Skeletal muscle tissue (tissue), 4 donors: ENCODE data around the gene DHRS11. TPM values are rescaled to one million over a fixed set of nuclear protein-coding genes. Genes with fewer than 3 reads are reported as not detected.

Source experiments
- H3K27ac ChIP-seq: one replicate; pipeline ENCODE4 v1.7.0; 2013; ENCODE audit warnings: mild to moderate bottlenecking, low read depth, low read length, inconsistent platforms
- H3K27me3 ChIP-seq, 3 donors: one replicate each; pipeline ENCODE4 v1.7.0; 2013; ENCODE audit warnings: low read length in 3 of 3; ENCODE audit not compliant: control insufficient read depth in 3 of 3, insufficient read depth in 3 of 3
- H3K36me3 ChIP-seq, 3 donors: one replicate each; pipeline ENCODE4 v1.7.0; 2013; ENCODE audit warnings: low read length in 3 of 3; ENCODE audit not compliant: control insufficient read depth in 3 of 3, insufficient read depth in 3 of 3
- H3K4me1 ChIP-seq, 3 donors: one replicate each; pipeline ENCODE4 v1.7.0; 2013; ENCODE audit warnings: low read length in 3 of 3, mild to moderate bottlenecking in 3 of 3; ENCODE audit not compliant: control insufficient read depth in 3 of 3, insufficient read depth in 3 of 3
- H3K4me3 ChIP-seq, 3 donors: one replicate each; pipeline ENCODE4 v1.7.0; 2013; ENCODE audit warnings: low read length in 3 of 3
- H3K9ac ChIP-seq, 3 donors: one replicate each; pipeline ENCODE4 v1.7.0; 2013; ENCODE audit warnings: low read length in 3 of 3, mild to moderate bottlenecking in 3 of 3, moderate library complexity in 2 of 3, low read depth in 1 of 3
- H3K9me3 ChIP-seq, 3 donors: one replicate each; pipeline ENCODE4 v1.7.0; 2013; ENCODE audit warnings: low read length in 3 of 3; ENCODE audit not compliant: control insufficient read depth in 3 of 3
- total RNA-seq: library from RNA; depleted of rRNA; stranded (reverse); fragments of >200 nt; gene quantifications from one replicate; pipeline ENCODE4 v1.2.3, GENCODE V29; 2014
- donor health status: Osteomylitis.

DHRS11 gene
- total RNA-seq, 1 donor from 2014 or later: 4.2 TPM

DNA sequence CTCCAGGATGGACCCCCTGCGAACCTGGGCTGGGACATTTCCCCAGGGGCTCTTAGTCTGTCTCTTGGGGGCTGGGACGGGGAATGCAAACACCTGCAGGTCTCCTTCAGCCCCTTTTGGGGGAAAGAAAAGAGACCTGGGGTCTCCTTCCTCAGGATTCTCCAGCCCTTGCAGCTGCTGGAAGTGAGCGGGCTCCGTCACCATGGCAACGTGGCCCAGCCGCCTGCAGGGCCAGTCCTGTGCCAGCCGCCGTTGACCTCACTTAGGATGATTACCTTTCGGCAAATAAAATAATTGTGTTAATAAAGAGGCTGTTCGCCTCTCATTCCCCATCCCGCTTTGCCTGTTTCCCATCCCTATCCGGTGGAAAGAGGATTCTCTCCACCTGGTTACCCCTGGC, 35.4 kb downstream of the DHRS11 start:
- Histone ChIP-seq H3K27me3 (peaks cover 5 to 21% (median 7%) of the 10 kb centered on the region in 3 donors), H3K4me3 (no peak overlapping the region), H3K27ac (no peak overlapping the region), H3K9ac (no peak overlapping the region), H3K36me3 (no peaks in the 10 kb centered on the region), H3K9me3 (no peaks in the 10 kb centered on the region), H3K4me1 (peaks cover 0 to 5% (median 3%) of the 10 kb centered on the region in 3 donors)

- no peaks in the 10 kb centered on the region for H3K36me3 ChIP-seq
- H3K27me3 ChIP-seq: peaks cover 7 to 35% (median 10%) of the 10 kb centered on the region in 3 donors
- H3K27ac ChIP-seq: no peak overlapping the region
- H3K9me3 ChIP-seq: no peaks in the 10 kb centered on the region
- H3K4me3 ChIP-seq: no peak overlapping the region
- peaks cover 0 to 11% (median 3%) of the 10 kb centered on the region in 3 donors for H3K4me1 ChIP-seq
- no peak overlapping the region for H3K9ac ChIP-seq
Observed at GRCh38 chr17:36628576-36628975, 36.9 kb downstream of the DHRS11 start.

DNA sequence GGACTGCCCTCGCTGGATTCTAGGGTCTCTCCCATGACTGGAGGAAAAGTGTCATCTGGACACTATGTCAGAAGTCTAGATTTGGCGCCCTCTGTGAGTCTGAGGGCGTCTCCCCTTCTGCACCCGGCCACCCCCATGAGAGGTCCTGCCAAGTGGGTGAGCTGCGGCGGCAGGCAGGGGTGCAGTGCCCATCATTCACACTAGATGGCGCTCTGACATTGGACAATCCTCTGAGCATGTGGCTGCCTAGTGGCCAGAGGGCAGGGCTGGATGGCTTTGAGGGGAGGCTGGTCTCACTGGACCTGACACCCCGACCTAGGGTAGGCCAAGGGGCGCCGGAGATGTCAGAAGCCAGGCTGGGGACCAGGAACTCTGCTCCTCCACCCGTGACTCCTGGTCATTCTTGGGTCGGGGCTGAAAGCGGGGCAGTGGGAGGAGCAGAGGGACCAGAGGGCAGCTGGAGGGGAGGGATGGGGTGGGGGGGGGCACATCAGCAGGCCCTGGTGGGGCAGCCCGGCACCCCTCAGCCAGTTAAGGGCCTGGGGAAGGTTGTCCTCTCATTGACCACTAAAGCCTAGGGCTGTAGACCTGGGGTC, 37.7 kb downstream of the DHRS11 start:
- Histone ChIP-seq H3K4me1 (peaks cover 0 to 11% (median 3%) of the 10 kb centered on the region in 3 donors), H3K27me3 (peaks cover 7 to 36% (median 14%) of the 10 kb centered on the region in 3 donors), H3K9ac (no peak overlapping the region), H3K4me3 (no peak overlapping the region), H3K27ac (no peak overlapping the region), H3K9me3 (no peaks in the 10 kb centered on the region), H3K36me3 (no peaks in the 10 kb centered on the region)

DNA sequence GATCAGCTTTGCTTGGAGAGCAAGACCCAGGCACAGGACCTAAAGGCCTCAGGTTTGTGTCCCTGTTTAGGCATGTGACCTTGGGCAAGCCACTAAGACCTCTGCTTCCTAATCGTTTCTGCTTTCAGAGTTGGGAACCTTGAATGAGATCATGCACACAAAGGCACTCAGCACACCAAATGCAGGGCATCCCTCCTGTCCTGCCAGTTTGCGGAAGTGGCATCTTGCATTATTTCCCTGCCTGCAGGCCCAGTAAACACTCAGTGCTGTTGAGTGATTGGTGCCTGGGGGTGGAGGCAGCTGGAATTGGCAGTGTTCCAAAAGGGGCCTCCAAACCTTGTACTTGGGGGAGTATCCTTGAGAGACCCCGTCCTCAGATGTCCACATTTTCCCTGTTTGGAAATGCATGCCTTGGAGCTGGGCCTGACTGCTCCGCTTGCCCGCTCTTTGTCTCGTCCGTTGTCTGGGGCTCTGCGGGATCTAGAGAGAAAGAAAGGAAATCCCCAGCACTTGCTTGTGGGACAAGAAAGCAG, 38.4 kb downstream of the DHRS11 start:
- H3K9me3 ChIP-seq: no peaks in the 10 kb centered on the region
- H3K36me3 ChIP-seq: no peaks in the 10 kb centered on the region
- H3K9ac ChIP-seq: no peak overlapping the region
- peaks cover 0 to 11% (median 3%) of the 10 kb centered on the region in 3 donors for H3K4me1 ChIP-seq
- H3K27ac ChIP-seq: no peak overlapping the region
- peaks cover 7 to 38% (median 19%) of the 10 kb centered on the region in 3 donors for H3K27me3 ChIP-seq
- H3K4me3 ChIP-seq: no peak overlapping the region

DNA sequence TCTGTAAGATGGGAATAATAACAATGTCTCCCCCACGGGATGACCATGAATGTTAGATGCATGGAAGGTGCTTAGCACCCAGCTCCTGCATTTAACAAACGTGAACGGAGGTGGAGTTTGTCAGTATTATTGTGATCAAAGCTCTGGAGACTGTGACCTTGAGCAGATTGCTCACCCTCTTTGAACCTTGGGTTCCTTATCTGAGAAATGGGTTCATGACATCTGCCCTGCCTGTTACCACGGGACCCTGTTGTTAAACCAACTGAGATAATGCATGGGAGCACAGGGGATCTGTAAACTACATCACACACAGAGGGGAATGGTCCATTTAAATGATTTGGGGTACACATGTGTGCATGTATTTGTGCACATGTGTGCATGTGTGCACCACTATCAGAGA, 39.3 kb downstream of the DHRS11 start:
- peaks cover 7 to 44% (median 23%) of the 10 kb centered on the region in 3 donors for H3K27me3 ChIP-seq
- no peak overlapping the region for H3K9ac ChIP-seq
- no peaks in the 10 kb centered on the region for H3K36me3 ChIP-seq
- H3K27ac ChIP-seq: no peak overlapping the region
- H3K9me3 ChIP-seq: no peaks in the 10 kb centered on the region
- H3K4me1 ChIP-seq: peaks cover 0 to 11% (median 3%) of the 10 kb centered on the region in 3 donors
- no peak overlapping the region for H3K4me3 ChIP-seq

DNA sequence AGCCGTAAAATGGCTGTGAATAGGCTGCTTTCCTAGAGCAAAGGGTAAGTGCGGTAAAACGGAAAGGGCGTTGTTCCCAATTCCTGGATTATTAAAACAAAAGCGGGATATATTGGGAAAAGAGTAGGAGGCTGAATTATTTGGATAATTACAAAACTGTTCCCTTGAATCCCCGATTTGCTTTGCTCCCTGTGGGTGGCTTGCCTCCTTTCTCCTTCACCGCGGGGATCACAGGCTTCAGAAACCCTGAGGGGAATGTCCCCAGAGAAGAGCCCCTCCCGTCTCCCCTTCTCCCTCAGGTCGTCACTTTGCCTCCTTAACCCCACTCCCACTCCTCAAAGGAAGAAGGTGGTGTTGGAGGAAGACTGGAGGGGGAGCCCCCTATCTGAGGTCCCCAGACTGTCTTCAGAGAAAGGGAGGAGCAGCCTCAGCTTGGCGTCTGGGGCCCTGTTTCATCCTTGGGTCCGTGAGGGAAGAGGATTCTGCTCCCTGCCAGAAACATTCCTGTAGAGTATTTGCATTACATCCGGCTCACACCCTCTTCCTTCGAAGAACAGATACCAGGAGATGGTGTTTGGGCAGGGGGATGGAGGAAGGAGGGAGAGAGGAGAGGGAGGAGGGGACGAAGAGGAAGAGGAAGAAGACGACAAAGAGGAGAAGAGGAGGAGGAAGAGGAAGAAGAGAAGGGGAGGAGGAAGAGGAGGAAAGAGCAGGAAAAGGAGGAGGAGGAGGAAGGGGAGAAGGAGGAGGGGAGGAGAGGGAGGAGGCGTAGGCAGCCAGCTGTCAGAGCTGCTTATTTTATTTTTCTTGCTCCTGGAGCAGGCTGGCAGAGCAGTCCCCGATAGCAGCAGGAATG, 41.5 kb downstream of the DHRS11 start:
- Histone ChIP-seq H3K27ac (no peak overlapping the region), H3K9ac (no peak overlapping the region), H3K4me3 (no peak overlapping the region), H3K36me3 (no peaks in the 10 kb centered on the region), H3K27me3 (peaks cover 19 to 51% (median 35%) of the 10 kb centered on the region in 3 donors), H3K4me1 (peaks cover 0 to 11% (median 3%) of the 10 kb centered on the region in 3 donors), H3K9me3 (no peaks in the 10 kb centered on the region)

DNA sequence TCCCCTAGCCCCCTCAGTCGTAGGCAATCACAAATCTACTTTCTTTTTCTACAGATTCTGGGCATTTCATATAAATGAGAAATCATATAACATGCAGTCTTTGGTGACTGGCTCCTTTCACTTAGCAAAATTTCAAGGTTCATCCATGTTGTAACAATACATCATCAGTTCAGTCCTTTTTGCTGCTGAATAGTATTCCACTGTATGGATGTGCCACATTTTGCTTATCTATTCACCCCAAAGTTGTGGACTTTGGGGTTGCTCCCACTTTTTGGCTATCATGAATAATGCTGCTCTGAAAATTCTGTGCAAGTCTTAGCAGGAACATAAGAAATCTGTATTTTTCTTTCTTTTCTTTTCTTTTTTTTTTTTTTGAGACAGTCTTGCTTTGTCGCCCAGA, 48.7 kb downstream of the DHRS11 start:
- H3K9me3 ChIP-seq: no peaks in the 10 kb centered on the region
- H3K27me3 ChIP-seq: peaks cover 76 to 80% (median 76%) of the 10 kb centered on the region in 3 donors

GRCh38 chr17:36640836-36641235, 49.2 kb downstream of the DHRS11 start:
- peaks cover 0 to 16% (median 11%) of the 10 kb centered on the region in 3 donors for H3K4me1 ChIP-seq
- H3K4me3 ChIP-seq: no peak overlapping the region
- no peak overlapping the region for H3K27ac ChIP-seq
- H3K36me3 ChIP-seq: no peaks in the 10 kb centered on the region
- no peak overlapping the region for H3K9ac ChIP-seq
- peaks cover 76 to 80% (median 80%) of the 10 kb centered on the region in 3 donors for H3K27me3 ChIP-seq
- no peaks in the 10 kb centered on the region for H3K9me3 ChIP-seq

More for the DNA sequence above, 48.7 kb downstream of the DHRS11 start:
- no peak overlapping the region for H3K27ac ChIP-seq
- no peak overlapping the region for H3K4me3 ChIP-seq
- no peaks in the 10 kb centered on the region for H3K36me3 ChIP-seq
- H3K9ac ChIP-seq: no peak overlapping the region
- H3K4me1 ChIP-seq: peaks cover 0 to 16% (median 11%) of the 10 kb centered on the region in 3 donors

- Histone ChIP-seq H3K27me3 (peaks cover 76 to 84% (median 84%) of the 10 kb centered on the region in 3 donors), H3K4me1 (peaks cover 0 to 16% (median 11%) of the 10 kb centered on the region in 3 donors), H3K36me3 (no peaks in the 10 kb centered on the region), H3K4me3 (peak overlapping the region in 1 of 3 donors; percentile 52), H3K9me3 (no peaks in the 10 kb centered on the region), H3K27ac (no peak overlapping the region), H3K9ac (no peak overlapping the region)
Observed at GRCh38 chr17:36641331-36641876, 49.7 kb downstream of the DHRS11 start.
